Measurements from ENCODE around the gene MIF.
"Not testable (repeated sequence)": the region's sequence is repeated elsewhere in the genome, so short reads cannot be mapped to it uniquely, and the experiment has no call there.

The MIF gene

GRCh38 chr22:23903328-23903971 is 9.3 kb downstream of the MIF start:
- DNase-seq, result no peak

GRCh38 chr22:23904573-23905254 is 10.5 kb downstream of the MIF start:
- DNase-seq, result no peak

- no peak for DNase-seq
Observed at GRCh38 chr22:23906641-23907040, 12.5 kb downstream of the MIF start.

- DNase-seq, result not testable (repeated sequence)
Observed at GRCh38 chr22:23907423-23907822, 13.2 kb downstream of the MIF start.

GRCh38 chr22:23908587-23909205 is 14.5 kb downstream of the MIF start:
- no peak for DNase-seq

GRCh38 chr22:23909296-23909898 is 15.2 kb downstream of the MIF start:
- DNase-seq, result no peak

GRCh38 chr22:23910496-23911190 is 16.5 kb downstream of the MIF start:
- no peak for DNase-seq

DNA sequence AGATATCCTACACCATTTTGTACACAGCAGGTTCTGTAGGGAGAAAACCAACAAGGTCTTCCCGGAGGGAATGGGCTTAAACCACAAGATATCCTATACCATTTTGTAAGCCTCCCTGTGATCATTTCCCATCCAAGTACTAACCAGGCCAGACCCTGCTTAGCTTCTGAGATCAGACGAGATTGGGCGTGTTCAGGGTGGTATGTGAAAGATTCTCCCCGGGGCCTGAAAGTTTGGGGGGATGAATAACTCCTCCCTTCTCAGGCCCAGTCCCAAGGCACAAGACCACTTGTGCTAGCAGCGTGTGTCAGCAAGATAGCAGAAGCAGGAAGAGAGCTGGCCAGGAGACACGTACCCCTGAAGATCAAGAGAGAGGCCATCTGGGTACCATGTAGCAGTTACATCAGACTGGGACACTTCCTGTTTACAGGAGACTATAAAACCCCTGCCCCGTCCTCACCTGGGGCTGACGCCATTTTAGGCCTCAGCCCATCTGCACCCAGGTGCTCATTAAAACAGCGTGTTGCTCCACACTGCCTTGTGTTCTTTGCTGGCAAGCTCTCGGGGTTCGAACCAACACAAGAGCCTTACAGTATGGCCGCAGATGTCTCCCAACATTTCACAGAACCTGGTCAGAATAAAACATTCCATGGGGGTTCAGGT is 17.3 kb downstream of the MIF start:
- DNase-seq, result no peak

DNA sequence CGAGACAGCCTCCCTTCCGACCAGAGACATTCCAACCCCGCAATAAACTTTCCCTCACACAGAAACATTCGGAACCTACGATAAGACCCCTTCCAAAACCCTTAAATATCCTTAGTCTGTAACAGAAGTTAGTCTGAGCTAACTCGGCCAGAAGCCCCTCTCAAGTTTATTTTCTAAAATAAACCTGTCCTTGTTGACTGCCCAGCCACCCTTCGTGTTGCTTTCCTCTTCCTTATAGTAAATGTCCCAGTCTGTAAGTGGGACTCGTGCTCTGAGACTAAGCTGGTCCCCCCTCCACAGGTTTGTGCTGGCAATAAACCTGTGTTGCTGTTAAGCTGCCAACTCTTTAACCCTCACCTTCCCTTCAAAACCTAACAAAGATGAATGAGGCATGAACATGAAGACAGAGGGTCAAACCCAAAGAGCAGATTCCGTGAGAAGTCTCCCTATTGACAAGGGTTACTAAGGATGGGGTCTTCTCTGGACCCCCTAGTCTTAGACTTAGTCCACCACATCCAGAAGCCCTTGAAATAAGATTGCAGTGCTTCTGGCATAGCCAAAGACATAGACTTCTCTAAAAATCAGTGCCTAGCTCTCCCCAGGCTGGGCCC is 18.2 kb downstream of the MIF start:
- DNase-seq, result no peak

- DNase-seq, result no peak
Observed at GRCh38 chr22:23913306-23913660, 19.1 kb downstream of the MIF start.

- DNase-seq, result peak; percentile 99
Observed at GRCh38 chr22:23913661-23914353, 19.6 kb downstream of the MIF start.

- DNase-seq, result no peak
Observed at GRCh38 chr22:23915290-23915689, 21.1 kb downstream of the MIF start.

DNA sequence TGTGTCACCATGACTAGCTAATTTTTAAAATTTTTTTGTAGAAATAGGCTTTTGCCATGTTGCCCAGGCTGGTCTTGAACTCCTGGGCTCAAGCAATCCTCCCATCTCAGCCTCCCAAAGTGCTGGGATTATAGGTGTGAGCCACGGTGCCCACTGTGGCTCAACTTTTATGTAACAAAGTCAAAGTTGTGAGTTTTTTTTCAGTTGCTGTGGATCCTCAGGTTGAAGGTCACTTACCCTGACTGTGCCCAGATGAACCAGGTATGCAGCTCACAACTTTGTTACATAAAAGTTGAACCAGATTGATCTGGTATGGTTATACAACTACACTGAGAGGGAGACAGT is 26.1 kb downstream of the MIF start:
- DNase-seq, result not testable (repeated sequence)

- DNase-seq, result not testable (repeated sequence)
Observed at GRCh38 chr22:23921586-23922201, 27.5 kb downstream of the MIF start.

GRCh38 chr22:23922921-23923320 is 28.7 kb downstream of the MIF start:
- no peak for DNase-seq

- DNase-seq, result no peak
Observed at GRCh38 chr22:23925020-23925606, 30.9 kb downstream of the MIF start.

GRCh38 chr22:23926561-23926960 is 32.4 kb downstream of the MIF start:
- no peak for DNase-seq

GRCh38 chr22:23938328-23939016 is 44.3 kb downstream of the MIF start:
- DNase-seq, result no peak

- no peak for DNase-seq
Observed at GRCh38 chr22:23939017-23939357, 44.8 kb downstream of the MIF start.

DNA sequence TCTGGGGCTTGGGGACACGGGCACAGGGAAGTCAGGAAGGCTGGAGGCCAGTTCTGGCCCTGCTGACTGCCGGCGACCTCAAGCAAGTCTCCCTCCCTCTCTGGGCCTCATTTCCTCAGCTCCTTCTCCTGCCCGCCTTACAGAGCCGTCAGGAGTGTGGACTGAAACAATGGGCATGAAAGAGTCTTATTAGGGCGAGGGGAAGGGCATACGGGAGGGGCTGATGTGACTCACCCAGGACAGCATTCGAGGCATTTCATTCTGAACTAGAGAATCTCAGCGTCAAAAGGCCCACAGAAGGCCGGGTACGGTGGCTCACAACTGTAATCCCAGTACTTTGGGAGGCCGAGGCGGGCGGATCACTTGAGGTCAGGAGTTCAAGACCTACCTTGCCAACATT is 46.0 kb downstream of the MIF start:
- DNase-seq, result not testable (repeated sequence)

All from stimulated activated CD4-positive, alpha-beta T cell treated with anti-CD3 and anti-CD28 coated beads, Interleukin-2, amount 100 ng/mL, for 48 hours (primary cell).